ENCODE measurements around the gene NBAS.

NBAS gene

GRCh38 chr2:15359716-15360531 is 201.2 kb downstream of the NBAS start:
- Histone ChIP-seq H3K27ac (no peak overlapping the region), H3K9me3 (no peaks in the 10 kb centered on the region), H3K36me3 (peaks cover 10 to 15% (median 11%) of the 10 kb centered on the region in 3 donors), H3K4me3 (no peak overlapping the region), H3K4me1 (no peaks in the 10 kb centered on the region), H3K27me3 (no peaks in the 10 kb centered on the region)
- TF ChIP-seq CTCF (IDR thresholded peaks at IDR 0.05) = no peak
- no peak for DNase-seq
- intact Hi-C loops (cut with DNase I; ENCODE audit: low total_unique reads) = no loop called here

DNA sequence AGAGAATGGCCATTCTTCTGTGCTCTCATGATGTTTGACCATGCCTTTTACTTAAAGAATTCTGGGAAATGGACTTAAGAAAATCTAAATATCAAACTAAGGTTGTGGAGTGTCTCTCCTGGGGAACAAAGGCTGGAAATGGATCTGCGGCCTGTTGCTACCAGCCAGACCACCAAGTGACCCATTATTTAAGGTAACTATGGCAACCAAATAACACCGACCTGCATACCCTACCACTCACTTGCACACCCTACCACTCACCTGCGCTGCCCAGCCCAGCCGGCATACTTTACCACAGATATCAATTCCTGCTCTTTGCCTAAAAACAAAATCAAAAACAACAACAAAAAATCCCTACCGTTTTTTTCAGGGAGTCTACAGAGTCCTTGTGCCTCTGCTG is 203.2 kb downstream of the NBAS start:
- no peaks in the 10 kb centered on the region for H3K4me1 ChIP-seq

GRCh38 chr2:15357186-15357585 is 203.9 kb downstream of the NBAS start:
- Histone ChIP-seq H3K9me3 (no peaks in the 10 kb centered on the region), H3K36me3 (peaks cover 3 to 13% (median 6%) of the 10 kb centered on the region in 3 donors), H3K27ac (no peak overlapping the region), H3K27me3 (no peaks in the 10 kb centered on the region), H3K4me3 (no peak overlapping the region), H3K4me1 (no peaks in the 10 kb centered on the region)
- intact Hi-C loops (cut with DNase I; ENCODE audit: low total_unique reads) = no loop called here
- TF ChIP-seq CTCF (IDR thresholded peaks at IDR 0.05) = no peak
- DNase-seq = no peak

More for the DNA sequence above, 203.2 kb downstream of the NBAS start:
- H3K27ac ChIP-seq = no peak overlapping the region
- TF ChIP-seq CTCF (IDR thresholded peaks at IDR 0.05) = no peak
- intact Hi-C loops (cut with DNase I; ENCODE audit: low total_unique reads) = no loop called here
- no peak overlapping the region for H3K4me3 ChIP-seq
- DNase-seq = no peak
- H3K9me3 ChIP-seq = no peaks in the 10 kb centered on the region
- H3K36me3 ChIP-seq = peaks cover 3 to 8% (median 6%) of the 10 kb centered on the region in 3 donors
- no peaks in the 10 kb centered on the region for H3K27me3 ChIP-seq

DNA sequence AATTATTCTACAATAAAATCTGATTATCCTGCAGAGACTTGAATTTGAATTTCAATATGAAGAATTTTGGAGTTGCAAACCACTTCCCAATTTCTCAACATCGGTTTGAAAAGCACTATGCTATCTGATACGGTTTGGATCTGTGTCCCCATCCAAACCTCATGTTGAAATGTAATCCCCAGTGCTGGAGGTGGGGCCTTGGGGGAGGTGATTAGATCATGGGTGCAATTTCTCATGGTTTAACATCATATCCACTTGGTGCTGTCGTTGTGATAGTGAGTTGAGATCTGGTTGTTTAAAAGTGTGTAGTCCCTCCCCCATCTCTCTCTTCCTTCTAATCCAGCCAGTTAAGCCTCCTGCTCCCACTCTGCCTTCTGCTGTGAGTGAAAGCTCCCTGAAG is 205.7 kb downstream of the NBAS start:
- intact Hi-C loops (cut with DNase I; ENCODE audit: low total_unique reads) = no loop called here

DNA sequence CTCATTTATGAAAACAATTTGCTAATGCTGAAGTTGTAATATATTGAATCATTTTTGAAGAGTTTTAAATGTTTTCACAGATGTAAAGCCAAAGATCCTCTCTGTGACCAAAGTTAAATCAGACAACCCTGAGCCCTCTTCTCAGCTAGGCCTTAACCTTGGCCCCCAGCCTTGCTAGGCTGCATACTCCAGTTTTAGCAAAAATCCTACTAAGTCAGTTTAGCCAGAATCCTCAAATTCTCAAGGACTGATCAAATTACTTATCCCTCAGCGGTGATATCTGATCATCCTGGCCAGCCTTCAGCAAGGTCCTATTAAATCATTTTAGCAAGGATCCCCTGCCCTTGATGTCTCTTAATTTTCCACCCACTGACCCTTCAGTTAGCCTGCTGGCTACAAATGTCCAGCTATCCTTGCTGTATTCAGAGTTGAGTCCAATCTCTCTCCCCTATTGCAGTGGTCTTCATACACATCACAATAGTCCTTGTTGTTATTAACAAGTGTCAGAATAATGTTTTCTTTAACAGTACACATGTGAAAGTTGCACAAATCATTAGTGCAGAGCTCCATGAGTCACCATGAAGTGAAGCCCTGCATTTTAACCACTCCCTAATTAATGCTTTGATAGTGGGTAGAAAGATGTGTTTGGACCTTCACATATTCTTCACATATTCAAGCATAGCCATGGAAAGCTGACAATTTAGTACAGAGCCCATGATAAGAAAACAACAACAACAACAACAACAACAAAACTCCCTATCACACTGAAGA is 206.4 kb downstream of the NBAS start:
- Histone ChIP-seq H3K4me1 (no peaks in the 10 kb centered on the region), H3K27me3 (no peaks in the 10 kb centered on the region), H3K4me3 (no peak overlapping the region), H3K36me3 (peaks cover 11 to 35% (median 21%) of the 10 kb centered on the region in 3 donors), H3K9me3 (no peaks in the 10 kb centered on the region), H3K27ac (no peak overlapping the region)
- intact Hi-C loops (cut with DNase I; ENCODE audit: low total_unique reads) = no loop called here
- no peak for TF ChIP-seq CTCF (IDR thresholded peaks at IDR 0.05)
- no peak for DNase-seq

More for the DNA sequence above, 205.7 kb downstream of the NBAS start:
- Histone ChIP-seq H3K27ac (no peak overlapping the region), H3K9me3 (no peaks in the 10 kb centered on the region), H3K36me3 (peaks cover 11 to 29% (median 15%) of the 10 kb centered on the region in 3 donors), H3K27me3 (no peaks in the 10 kb centered on the region), H3K4me3 (no peak overlapping the region), H3K4me1 (no peaks in the 10 kb centered on the region)
- no peak for DNase-seq
- no peak for TF ChIP-seq CTCF (IDR thresholded peaks at IDR 0.05)

Measured in tibial artery (tissue), 4 donors.